ENCODE results near the gene MED1. TPM values are rescaled to one million over a fixed set of nuclear protein-coding genes. Genes with fewer than 3 reads are reported as not detected.

The MED1 gene
- polyA plus RNA-seq, 1 donor (not counting 4 experiments of a cell fraction or from before 2014, with no cell fraction given): 31.1 TPM

DNA sequence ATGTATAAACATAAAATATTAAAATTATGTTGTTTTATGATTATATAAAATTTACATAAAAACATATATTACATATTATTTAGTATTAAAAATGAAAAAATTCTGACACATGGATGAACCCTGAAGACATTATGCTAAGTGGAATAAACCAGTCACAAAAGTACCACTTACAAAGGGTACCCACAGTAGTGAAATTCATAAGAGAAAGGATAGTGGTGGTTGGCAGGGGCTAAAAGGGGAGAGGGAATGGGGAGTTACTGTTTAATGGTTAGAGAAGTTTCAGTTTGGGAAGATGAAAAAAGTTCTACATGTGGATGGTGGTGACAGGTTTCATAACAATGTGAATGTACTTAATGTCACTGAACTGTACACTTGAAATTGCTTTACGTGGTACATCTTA lies 91.1 kb downstream of the MED1 start:
- Histone ChIP-seq H4K20me1 (ENCODE audit: control insufficient read depth, extremely low read depth, insufficient read depth, low read length) (no peaks in the 10 kb centered on the region), H3K9me3 (ENCODE audit: control insufficient read depth, low read depth, low read length) (no peaks in the 10 kb centered on the region), H2AFZ (ENCODE audit: control insufficient read depth, low read length) (no peak overlapping the region), H3K4me3 (ENCODE audit: control insufficient read depth in 2 of 3, extremely low read depth in 1 of 3, insufficient read depth in 2 of 3, low read depth in 1 of 3, low read length in 3 of 3) (no peak overlapping the region), H3K9me1 (ENCODE audit: control insufficient read depth, extremely low read depth, insufficient read depth, low read length) (no peaks in the 10 kb centered on the region), H3K36me3 (ENCODE audit: control insufficient read depth in 2 of 2, extremely low read depth in 1 of 2, insufficient read depth in 2 of 2, low read length in 2 of 2) (no peaks in the 10 kb centered on the region), H3K4me2 (ENCODE audit: control insufficient read depth, extremely low read depth, insufficient read depth, low read depth, low read length) (no peak overlapping the region), H3K27ac (ENCODE audit: control insufficient read depth, insufficient read depth, low read length) (no peak overlapping the region), H3K79me2 (ENCODE audit: control insufficient read depth, insufficient read depth, low read length) (no peaks in the 10 kb centered on the region), H3K4me1 (ENCODE audit: control insufficient read depth, extremely low read depth, insufficient read depth, low read length) (no peaks in the 10 kb centered on the region), H3K9ac (ENCODE audit: control insufficient read depth, extremely low read depth, insufficient read depth, low read length) (no peak overlapping the region), H3K27me3 (ENCODE audit: control insufficient read depth, extremely low read depth, insufficient read depth, low read length) (no peaks in the 10 kb centered on the region)
- FAIRE-seq (no peak), DNase-seq (ENCODE audit: low read depth, low spot score) (no peak)
- TF ChIP-seq EZH2 (IDR thresholded peaks at IDR 0.05; ENCODE audit: low read length): no peak
- TF ChIP-seq, protein P1, sequence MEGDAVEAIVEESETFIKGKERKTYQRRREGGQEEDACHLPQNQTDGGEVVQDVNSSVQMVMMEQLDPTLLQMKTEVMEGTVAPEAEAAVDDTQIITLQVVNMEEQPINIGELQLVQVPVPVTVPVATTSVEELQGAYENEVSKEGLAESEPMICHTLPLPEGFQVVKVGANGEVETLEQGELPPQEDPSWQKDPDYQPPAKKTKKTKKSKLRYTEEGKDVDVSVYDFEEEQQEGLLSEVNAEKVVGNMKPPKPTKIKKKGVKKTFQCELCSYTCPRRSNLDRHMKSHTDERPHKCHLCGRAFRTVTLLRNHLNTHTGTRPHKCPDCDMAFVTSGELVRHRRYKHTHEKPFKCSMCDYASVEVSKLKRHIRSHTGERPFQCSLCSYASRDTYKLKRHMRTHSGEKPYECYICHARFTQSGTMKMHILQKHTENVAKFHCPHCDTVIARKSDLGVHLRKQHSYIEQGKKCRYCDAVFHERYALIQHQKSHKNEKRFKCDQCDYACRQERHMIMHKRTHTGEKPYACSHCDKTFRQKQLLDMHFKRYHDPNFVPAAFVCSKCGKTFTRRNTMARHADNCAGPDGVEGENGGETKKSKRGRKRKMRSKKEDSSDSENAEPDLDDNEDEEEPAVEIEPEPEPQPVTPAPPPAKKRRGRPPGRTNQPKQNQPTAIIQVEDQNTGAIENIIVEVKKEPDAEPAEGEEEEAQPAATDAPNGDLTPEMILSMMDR (optimal IDR thresholded peaks at IDR 0.05 in 1 of 3, IDR thresholded peaks at IDR 0.05 in 1 of 3, conservative IDR thresholded peaks at IDR 0.05 in 1 of 3; ENCODE audit: extremely low read depth in 1 of 3, insufficient read depth in 2 of 3, low read length in 3 of 3): no peak
- dilution Hi-C loops (cut with MboI; ENCODE audit: extremely low pct_ligation_motif_present, low sequenced_read_pairs): no loop called here

DNA sequence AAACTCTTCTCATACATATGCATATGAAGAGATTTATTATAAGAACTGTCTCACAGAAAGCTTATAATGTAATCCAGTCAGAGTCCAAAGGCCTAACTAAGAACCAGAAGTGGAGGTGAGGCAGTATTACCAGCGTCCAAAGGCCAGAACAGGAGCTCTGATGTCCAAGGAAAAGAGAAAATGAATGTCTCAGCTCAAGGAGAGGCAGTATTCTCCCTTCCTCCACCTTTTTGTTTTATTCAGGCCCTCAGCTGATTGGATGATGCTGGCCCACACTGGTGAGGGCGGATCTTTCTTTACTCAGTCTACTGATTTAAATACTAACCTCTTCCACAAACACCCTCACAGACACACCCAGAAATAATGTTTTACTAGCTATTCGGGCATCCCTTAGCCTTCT lies 93.1 kb downstream of the MED1 start:
- Histone ChIP-seq H3K36me3 (ENCODE audit: control insufficient read depth in 2 of 2, extremely low read depth in 1 of 2, insufficient read depth in 2 of 2, low read length in 2 of 2) (no peaks in the 10 kb centered on the region), H3K9me1 (ENCODE audit: control insufficient read depth, extremely low read depth, insufficient read depth, low read length) (no peaks in the 10 kb centered on the region), H3K9me3 (ENCODE audit: control insufficient read depth, low read depth, low read length) (no peaks in the 10 kb centered on the region), H3K4me2 (ENCODE audit: control insufficient read depth, extremely low read depth, insufficient read depth, low read depth, low read length) (no peak overlapping the region), H3K27ac (ENCODE audit: control insufficient read depth, insufficient read depth, low read length) (no peak overlapping the region), H2AFZ (ENCODE audit: control insufficient read depth, low read length) (no peak overlapping the region), H3K9ac (ENCODE audit: control insufficient read depth, extremely low read depth, insufficient read depth, low read length) (no peak overlapping the region), H4K20me1 (ENCODE audit: control insufficient read depth, extremely low read depth, insufficient read depth, low read length) (no peaks in the 10 kb centered on the region), H3K27me3 (ENCODE audit: control insufficient read depth, extremely low read depth, insufficient read depth, low read length) (no peaks in the 10 kb centered on the region), H3K79me2 (ENCODE audit: control insufficient read depth, insufficient read depth, low read length) (no peaks in the 10 kb centered on the region), H3K4me1 (ENCODE audit: control insufficient read depth, extremely low read depth, insufficient read depth, low read length) (no peaks in the 10 kb centered on the region), H3K4me3 (ENCODE audit: control insufficient read depth in 2 of 3, extremely low read depth in 1 of 3, insufficient read depth in 2 of 3, low read depth in 1 of 3, low read length in 3 of 3) (no peak overlapping the region)
- TF ChIP-seq, protein P1 (optimal IDR thresholded peaks at IDR 0.05 in 1 of 3, IDR thresholded peaks at IDR 0.05 in 1 of 3, conservative IDR thresholded peaks at IDR 0.05 in 1 of 3; ENCODE audit: extremely low read depth in 1 of 3, insufficient read depth in 2 of 3, low read length in 3 of 3): no peak
- TF ChIP-seq EZH2 (IDR thresholded peaks at IDR 0.05; ENCODE audit: low read length): no peak
- no peak for FAIRE-seq
- DNase-seq (ENCODE audit: low read depth, low spot score): no peak
- dilution Hi-C loops (cut with MboI; ENCODE audit: extremely low pct_ligation_motif_present, low sequenced_read_pairs): no loop called here
